Pulmonary artery endothelial cell (primary cell): ENCODE results near the gene TNPO3. TPM values are rescaled to one million over a fixed set of nuclear protein-coding genes. Genes with fewer than 3 reads are reported as not detected.
"Not testable (repeated sequence)": the region's sequence is repeated elsewhere in the genome, so short reads cannot be mapped to it uniquely, and the experiment has no call there.

ENCODE experiments used
- DNase-seq: peaks from one replicate; pipeline ENCODE4 v3.0.0-alpha.2; 2011; ENCODE audit warnings: low read depth, low spot score
- total RNA-seq: library from RNA; depleted of rRNA; stranded (reverse); fragments of >200 nt; gene quantifications from 2 replicates; pipeline ENCODE4 v1.2.3, GENCODE V29; 2014

Gene TNPO3
- total RNA-seq, 1 donor from 2014 or later, result 78.1 TPM

- no peak for DNase-seq
Observed at GRCh38 chr7:129072479-129073011, 17.6 kb upstream of the TNPO3 start.

DNA sequence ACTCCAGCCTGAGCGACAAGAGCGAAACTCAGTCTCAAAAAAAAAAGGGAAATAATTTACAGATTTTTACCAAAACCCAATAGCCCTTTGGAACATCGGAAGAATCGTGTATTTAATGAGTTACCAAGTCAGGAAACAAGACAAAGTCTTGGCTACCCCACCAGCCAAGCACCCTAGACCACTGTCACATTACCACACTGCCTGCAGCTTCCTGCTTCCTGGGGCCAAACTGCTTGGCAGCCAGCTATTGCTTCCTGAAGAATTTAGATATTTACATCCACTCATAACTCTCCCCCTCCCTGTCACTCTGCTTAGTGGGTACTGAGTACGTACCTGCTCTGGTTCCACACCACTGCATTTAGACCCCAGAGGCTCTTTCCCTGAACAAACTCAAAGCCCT, 14.1 kb upstream of the TNPO3 start:
- DNase-seq, result no peak

- no peak for DNase-seq
Observed at GRCh38 chr7:129067943-129068548, 13.1 kb upstream of the TNPO3 start.

GRCh38 chr7:129067132-129067561, 12.2 kb upstream of the TNPO3 start:
- DNase-seq, result not testable (repeated sequence)

- no peak for DNase-seq
Observed at GRCh38 chr7:129066290-129067131, 11.6 kb upstream of the TNPO3 start.

DNA sequence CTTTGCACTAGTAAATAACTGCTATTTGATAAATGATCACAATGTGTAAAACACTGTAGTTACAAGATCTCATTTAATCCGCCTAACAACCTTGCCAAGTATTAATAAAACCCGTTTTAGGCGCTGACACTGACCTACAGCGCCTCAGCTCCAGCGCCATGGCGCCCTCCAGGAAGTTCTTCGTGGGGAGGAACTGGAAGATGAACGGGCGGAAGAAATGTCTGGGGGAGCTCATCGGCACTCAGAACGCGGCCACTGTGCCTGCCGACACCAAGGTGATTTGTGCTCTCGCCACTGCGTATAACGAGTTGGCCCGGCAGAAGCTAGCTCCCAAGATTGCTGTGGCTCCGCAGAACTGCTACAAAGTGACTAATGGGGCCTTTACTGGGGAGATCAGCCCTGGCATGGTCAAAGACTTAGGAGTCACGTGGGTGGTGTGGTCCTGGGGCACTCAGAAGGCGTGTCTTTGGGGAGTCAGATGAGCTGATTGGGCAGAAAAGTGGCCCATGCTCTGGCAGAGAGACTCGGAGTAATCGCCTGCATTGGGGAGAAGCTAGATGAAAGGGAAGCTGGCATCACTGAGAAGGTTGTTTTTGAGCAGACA, 1.1 kb upstream of the TNPO3 start:
- no peak for DNase-seq

- DNase-seq, result no peak
Observed at GRCh38 chr7:129055294-129055816, 444 bp upstream of the TNPO3 start.

- DNase-seq, result no peak
Observed at GRCh38 chr7:129053938-129054437, 923 bp downstream of the TNPO3 start.

GRCh38 chr7:129052441-129052840, 2.5 kb downstream of the TNPO3 start:
- DNase-seq, result no peak

DNA sequence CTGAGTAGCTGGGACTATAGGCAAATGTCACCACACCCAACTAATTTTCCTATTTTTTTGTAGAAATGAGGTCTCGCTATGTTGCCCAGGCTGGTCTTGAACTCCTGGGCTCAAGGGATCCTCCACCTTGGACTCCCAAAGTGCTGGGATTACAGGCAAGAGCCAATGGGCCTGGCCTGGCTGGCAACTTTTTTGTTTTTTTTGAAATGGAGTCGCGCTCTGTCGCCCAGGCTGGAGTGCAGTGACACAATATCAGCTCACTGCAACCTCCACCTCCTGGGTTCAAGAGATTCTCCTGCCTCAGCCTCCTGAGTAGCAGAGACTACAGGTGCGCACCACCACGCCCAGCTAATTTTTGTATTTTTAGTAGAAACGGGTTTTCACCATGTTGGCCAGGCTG, 3.5 kb downstream of the TNPO3 start:
- DNase-seq, result not testable (repeated sequence)

- no peak for DNase-seq
Observed at GRCh38 chr7:129047761-129048160, 7.2 kb downstream of the TNPO3 start.

GRCh38 chr7:129045682-129046081, 9.2 kb downstream of the TNPO3 start:
- DNase-seq, result no peak

DNA sequence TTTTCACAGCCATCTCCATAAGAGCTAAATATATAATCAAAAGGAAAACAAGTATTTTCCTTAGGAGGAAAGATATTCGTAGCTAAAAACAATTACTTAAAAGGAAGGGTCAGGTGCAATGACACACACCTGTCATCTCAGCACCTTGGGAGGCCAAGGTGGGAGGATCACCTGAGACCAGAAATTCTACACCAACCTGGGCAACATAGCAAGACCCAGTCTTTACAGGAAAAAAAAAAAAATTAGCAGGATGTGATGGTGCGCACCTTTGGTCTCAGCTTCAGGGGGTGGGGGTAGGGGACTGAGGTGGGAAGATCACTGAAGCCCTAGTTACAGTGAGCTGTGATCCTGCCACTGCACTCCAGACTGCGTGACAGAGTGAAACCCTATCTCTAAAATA, 11.9 kb downstream of the TNPO3 start:
- no peak for DNase-seq

GRCh38 chr7:129041142-129042085, 13.5 kb downstream of the TNPO3 start:
- DNase-seq, result no peak

GRCh38 chr7:129038468-129038867, 16.4 kb downstream of the TNPO3 start:
- not testable (repeated sequence) for DNase-seq

DNA sequence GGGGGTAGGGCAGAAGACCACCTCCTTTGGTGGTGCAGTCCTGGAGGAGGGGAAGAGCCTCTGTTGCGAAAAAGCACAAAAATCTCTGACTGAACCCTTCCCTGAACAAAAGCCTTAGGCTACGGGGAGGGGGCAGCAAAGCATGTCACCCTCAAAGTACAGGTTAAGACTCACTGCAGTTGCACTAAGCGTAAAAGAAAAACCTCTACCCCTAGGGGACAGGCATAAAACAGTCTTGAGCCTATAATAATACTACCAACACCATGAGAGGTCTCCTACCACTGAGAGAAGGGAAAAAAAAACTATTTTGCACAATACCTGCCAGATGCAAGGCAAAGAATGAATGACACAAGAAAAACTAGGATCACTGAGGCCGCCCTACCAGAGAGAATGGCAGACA, 17.3 kb downstream of the TNPO3 start:
- no peak for DNase-seq

GRCh38 chr7:129032017-129032416, 22.9 kb downstream of the TNPO3 start:
- no peak for DNase-seq

DNA sequence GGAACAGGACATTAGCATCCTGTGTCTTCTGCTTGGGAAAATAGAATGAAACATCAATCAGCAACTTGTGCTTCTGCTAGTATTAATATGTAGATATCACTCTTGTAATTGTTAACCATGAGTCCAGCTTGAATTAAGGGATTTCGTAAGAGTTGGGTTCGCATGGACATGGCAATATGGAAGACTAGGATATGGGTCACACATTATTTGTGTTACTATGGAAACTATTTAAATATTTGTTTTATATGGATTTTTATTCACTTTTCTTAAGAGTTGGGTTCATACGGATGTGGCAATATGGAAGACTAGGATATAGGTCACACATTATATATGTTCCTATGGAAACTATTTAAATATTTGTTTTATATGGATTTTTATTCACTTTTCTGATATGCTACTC, 24.5 kb downstream of the TNPO3 start:
- DNase-seq, result no peak

GRCh38 chr7:129024125-129024524, 30.8 kb downstream of the TNPO3 start:
- no peak for DNase-seq

DNA sequence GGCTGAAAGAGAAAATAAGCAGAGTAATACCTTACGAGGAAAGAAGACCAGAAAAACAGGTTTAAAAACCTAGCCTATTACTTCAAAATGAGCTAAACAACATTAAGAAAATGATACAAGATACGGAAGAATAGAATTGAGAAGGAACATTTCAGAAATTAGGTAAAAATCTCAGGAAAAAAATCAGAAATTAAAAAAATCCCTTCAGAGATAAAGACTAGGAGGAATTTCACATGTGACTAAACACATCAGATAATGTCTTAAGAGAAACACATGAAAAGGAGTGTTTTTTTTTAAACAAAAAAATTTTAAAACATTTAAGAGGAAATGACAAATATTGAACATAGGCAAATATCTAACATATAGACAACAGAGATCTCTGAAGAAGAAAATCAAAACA, 33.3 kb downstream of the TNPO3 start:
- DNase-seq, result no peak
